GM12864 (cell line): ENCODE measurements around the gene LARP4.

ENCODE experiments used
- DNase-seq: peaks from one replicate; pipeline ENCODE4 v3.0.0-alpha.2; 2011; ENCODE audit warnings: low read depth
- H3K4me3 ChIP-seq: 2 replicates; pipeline ENCODE4 v1.5.1; 2011; ENCODE audit warnings: mild to moderate bottlenecking, low read depth, low read length, control low read depth
- TF ChIP-seq, protein P1 (sequence below): IDR thresholded peaks from 2 replicates; pipeline ENCODE4 v1.5.1; 2011; ENCODE audit warnings: low read depth, mild to moderate bottlenecking, moderate library complexity, low read length, control low read depth, inconsistent platforms; ENCODE audit errors: missing control alignments

The LARP4 gene

GRCh38 chr12:50452795-50453194 lies 52.1 kb downstream of the LARP4 start:
- H3K4me3 ChIP-seq, result no peak overlapping the region
- TF ChIP-seq, protein P1, sequence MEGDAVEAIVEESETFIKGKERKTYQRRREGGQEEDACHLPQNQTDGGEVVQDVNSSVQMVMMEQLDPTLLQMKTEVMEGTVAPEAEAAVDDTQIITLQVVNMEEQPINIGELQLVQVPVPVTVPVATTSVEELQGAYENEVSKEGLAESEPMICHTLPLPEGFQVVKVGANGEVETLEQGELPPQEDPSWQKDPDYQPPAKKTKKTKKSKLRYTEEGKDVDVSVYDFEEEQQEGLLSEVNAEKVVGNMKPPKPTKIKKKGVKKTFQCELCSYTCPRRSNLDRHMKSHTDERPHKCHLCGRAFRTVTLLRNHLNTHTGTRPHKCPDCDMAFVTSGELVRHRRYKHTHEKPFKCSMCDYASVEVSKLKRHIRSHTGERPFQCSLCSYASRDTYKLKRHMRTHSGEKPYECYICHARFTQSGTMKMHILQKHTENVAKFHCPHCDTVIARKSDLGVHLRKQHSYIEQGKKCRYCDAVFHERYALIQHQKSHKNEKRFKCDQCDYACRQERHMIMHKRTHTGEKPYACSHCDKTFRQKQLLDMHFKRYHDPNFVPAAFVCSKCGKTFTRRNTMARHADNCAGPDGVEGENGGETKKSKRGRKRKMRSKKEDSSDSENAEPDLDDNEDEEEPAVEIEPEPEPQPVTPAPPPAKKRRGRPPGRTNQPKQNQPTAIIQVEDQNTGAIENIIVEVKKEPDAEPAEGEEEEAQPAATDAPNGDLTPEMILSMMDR, result no peak
- no peak for DNase-seq

DNA sequence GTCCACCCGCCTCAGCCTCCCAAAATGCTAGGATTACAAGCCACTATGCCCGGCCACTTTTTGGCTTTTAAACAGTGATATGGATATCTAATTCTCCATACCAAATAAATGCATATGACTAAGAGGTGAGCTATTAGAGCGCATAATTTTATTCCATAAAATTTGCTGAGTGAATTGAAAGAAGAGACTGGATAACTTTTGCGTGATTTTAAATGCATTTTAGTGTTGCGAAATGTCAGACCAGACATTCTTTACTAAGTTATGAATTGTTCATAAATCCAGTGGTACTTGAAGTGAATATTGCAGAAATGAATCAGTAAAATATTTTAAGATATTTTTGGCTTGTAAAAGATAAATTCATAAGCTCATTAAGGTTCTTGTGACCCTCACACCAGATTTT lies 53.2 kb downstream of the LARP4 start:
- H3K4me3 ChIP-seq, result no peak overlapping the region
- TF ChIP-seq, protein P1, result no peak

DNA sequence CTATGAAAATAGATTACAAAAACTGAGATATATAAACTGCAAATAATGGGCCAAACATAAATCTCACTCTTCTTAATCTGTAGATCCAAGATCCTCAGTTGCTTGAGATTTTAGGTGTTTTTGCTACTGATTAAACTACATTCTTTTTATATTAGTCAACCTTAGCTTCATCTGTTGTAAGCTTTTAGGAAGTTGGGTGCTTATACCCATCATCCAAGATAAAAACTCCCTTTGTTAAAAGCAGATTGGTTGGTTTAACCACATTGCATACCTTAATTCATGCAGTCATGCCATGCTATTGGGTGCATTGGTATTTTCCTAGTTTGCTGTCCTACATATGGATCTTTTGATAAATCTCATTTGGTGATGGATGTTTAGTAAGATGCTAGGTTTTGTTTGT lies 57.9 kb downstream of the LARP4 start:
- TF ChIP-seq, protein P1, result no peak
- H3K4me3 ChIP-seq, result no peak overlapping the region
- DNase-seq, result no peak

More for the DNA sequence above, 53.2 kb downstream of the LARP4 start:
- DNase-seq, result no peak

DNA sequence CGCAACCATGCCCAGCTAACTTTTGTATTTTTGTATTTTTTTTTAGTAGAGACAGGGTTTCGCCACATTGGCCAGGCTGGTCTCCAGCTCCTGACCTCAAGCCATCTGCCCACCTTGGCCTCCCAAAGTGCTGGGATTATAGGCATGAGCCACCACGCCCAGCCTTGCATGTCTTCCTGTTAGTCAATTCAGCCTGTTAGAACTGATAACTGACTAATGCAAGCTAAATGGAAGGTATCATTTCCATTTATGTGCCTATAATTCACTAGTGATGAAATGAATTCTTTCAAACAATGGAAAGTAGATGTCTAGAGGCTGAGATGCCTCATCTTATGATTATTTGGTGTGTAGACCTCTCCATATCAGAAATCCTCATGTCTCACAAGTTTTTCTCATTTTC lies 66.8 kb downstream of the LARP4 start:
- no peak for DNase-seq
- TF ChIP-seq, protein P1, result no peak

GRCh38 chr12:50477241-50477832 lies 76.7 kb downstream of the LARP4 start:
- no peak overlapping the region for H3K4me3 ChIP-seq
- TF ChIP-seq, protein P1, result no peak
- DNase-seq, result no peak

More for the DNA sequence above, 66.8 kb downstream of the LARP4 start:
- H3K4me3 ChIP-seq, result no peak overlapping the region

DNA sequence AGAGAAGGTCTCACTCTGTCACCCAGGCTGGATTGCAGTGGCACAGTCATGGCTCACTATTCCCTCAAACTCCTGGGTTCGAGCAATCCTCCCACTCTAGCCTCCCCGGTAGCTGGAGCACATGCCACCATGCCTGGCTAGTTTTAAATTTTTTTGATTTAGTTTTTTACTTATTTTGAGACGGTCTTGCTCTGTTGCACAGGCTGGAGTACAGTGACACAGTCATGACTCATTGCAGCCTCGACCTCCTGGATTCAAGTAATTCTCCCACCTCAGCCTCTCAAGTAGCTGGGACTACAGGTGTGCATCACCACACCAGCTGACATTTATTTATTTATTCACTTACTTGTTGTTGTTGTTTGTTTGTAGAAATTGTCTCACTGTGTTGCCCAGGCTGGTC lies 81.9 kb downstream of the LARP4 start:
- TF ChIP-seq, protein P1, result no peak
- no peak for DNase-seq
- H3K4me3 ChIP-seq, result no peak overlapping the region

GRCh38 chr12:50483488-50483887 lies 82.8 kb downstream of the LARP4 start:
- no peak overlapping the region for H3K4me3 ChIP-seq
- DNase-seq, result no peak

More at GRCh38 chr12:50483488-50483887, 82.8 kb downstream of the LARP4 start:
- TF ChIP-seq, protein P1, result no peak
